ENCODE results near the gene TUSC2. TPM values are rescaled to one million over a fixed set of nuclear protein-coding genes. Genes with fewer than 3 reads are reported as not detected.
"Not testable (repeated sequence)": the region's sequence is repeated elsewhere in the genome, so short reads cannot be mapped to it uniquely, and the experiment has no call there.

The TUSC2 gene
- polyA plus RNA-seq, 3 donors = 22.6 to 25.7 (median 24.5) TPM

DNA sequence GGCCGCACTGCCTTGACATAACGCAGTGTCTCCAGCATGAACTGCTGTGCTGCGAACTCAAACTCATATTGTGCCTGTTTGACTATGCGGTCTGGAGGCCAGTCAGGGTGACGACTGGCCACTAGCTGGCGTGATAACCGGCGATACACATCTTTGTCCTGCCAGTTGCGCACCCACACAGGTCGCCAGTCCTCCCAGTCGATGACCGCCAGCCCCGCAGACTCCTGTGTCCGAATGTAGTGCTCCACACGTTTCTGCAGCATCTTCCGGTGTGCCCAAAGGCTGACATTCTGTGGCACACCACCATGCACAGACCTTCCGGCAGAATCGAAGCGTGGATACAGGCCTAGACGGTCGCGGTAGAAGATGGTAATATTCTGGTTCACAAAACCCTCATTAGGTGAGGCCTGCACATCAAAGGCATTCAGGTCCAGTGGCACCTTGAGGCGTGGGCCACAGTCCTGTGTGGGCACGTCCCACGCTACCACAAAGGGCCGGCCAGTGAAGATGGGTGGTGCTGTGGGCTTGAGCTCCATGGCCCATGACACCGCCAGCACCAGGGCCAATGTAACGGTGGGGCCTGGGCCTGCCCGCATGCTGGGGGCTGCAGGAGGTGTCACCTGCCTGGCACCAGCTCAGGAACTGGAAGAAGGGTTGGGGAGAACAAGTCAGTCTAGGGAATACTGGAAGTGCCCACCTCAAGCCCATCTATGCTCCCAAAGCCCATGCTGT is 8.0 kb downstream of the TUSC2 start:
- no peak for DNase-seq (ENCODE audit: low read depth in 3 of 3, low spot score in 2 of 3)

DNA sequence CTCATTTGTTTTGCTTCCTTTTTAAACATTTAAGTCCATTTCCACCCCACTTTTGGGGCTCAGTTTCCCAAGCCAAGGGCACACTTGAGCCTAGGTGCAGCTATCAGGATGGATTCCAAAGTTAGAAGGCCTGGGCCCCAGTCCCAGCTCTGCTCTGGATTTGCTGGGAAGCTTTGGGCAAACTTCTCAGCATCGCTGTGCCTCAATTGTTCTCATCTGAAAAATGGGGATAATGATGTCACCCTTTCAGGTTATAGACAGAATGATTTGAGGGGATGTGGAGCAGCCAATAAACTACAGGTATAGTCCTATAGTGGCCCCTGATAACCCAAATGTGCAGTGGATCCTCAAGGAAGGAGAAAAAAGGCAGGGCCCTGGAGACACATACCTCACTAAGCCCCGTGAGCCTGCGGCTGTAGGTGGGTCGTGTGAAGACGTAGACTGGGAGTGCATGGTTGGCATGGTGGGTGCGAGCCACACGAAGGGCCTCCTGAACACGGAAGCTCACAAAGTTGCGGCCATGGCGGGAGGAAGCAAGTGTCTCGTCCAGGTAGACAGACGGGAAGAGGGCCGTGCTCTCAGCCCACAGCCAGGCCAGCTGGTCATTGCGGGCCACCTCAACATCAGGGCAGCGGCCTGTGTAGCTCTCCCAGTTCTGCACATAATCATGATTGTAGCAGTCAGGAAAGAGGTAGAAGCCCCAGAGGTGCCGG is 8.7 kb downstream of the TUSC2 start:
- no peak for DNase-seq (ENCODE audit: low read depth in 3 of 3, low spot score in 2 of 3)

DNA sequence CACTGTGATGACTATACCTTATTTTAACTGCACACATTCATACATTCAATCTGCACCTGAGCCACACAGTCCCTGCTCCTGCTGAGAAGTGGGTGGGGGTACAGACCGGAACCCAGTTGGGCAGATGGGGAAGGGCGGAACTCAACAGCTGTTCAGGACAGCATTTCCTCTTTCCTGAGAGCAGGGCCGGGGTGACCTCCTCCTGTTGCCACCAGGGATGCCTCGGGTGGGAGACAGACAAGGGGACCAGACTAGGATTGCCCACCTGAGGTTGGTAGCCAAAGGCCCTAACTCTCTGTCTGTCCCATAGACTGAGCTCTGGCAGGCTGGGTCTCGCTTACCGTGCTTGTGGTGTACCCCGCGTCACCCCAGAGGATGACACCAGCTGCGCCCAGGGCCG is 9.4 kb downstream of the TUSC2 start:
- no peak for DNase-seq (ENCODE audit: low read depth in 3 of 3, low spot score in 2 of 3)

DNA sequence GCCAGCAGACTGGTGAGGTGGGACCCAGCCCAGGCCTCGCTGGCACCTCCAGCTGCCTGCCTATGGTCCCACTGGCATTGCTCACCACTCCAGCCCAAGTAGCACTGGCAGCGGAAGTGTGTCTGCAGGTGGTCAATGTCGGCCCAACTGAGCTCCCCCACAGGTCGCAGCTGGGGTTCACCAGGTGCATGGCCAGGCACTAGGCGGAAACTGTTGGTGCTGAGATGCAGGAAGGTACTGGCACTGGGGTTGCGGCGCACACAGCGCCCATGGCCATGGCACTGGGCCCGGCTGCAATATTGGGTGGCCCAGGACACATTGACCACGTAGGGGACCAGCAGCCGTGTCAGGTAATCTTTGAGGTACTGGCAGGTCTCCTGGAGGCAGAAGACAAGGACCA is 9.9 kb downstream of the TUSC2 start:
- DNase-seq (ENCODE audit: low read depth in 3 of 3, low spot score in 2 of 3) = no peak

DNA sequence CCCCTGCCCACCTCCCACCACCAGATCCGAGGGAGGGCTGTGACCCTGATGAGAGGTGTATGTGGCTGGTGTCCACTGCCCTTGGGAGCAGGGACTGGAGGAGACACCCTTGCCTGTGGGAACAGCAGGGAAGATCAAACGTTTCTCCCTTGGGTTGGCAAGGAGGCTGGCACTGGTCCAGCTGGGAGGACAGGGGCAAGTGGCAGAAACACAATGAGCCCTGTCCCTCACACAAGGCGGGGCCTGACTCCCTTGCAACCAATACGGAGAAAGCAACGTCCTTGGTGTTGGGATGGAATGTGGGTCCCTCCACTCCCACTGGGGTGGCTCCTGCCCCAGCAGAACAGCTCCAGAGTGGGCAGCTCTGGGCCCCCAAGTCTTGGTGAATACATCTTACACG is 10.7 kb downstream of the TUSC2 start:
- no peak for DNase-seq (ENCODE audit: low read depth in 3 of 3, low spot score in 2 of 3)

DNA sequence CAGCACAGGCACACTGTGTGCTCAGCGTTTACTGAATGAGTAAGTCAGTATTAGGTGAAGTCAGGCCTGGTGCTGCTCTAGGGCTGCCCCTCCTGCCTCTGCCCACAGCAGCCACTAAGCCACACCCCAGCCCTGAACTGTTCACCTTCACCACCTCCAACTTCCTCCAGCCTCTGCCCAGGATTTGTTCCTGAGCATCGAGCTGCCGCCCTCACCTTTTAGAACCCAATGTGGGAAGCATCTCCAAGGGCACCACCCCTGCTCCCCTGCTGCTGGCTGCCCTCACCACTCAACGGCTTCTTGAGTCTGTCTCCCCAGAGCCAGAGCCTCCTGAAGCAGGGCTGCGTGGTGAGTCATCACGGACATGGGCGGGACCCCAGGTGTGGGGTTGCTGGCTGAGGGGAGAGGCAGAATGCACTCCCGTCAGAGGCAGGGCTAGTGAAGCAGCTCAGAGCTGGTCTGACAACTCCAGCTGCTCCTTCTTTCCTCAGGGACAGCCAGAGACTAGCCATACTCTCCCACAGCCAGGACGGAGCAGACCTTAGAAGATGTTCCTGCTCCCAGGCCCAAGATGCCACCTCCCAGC is 11.3 kb downstream of the TUSC2 start:
- no peak for DNase-seq (ENCODE audit: low read depth in 3 of 3, low spot score in 2 of 3)

DNA sequence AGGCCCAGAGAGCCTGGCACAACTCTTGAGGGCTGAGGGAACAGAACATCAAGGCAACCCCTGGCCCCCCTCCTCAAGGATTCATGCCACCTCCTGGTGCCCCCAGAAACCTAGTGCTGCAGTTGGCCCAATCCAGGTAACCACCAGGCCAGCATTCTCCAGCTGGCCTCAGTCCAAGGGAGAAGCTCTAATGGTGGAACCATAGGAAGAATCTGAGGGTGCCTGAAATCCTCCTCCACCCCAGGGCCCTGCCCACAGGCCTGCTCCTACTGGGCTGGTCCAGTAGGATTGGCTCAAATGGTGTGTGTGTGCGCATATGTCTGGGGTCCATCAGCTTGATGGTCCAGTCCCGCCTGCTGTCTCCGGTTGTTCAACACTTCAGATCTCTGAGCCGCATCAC is 13.2 kb downstream of the TUSC2 start:
- DNase-seq (ENCODE audit: low read depth in 3 of 3, low spot score in 2 of 3) = no peak

DNA sequence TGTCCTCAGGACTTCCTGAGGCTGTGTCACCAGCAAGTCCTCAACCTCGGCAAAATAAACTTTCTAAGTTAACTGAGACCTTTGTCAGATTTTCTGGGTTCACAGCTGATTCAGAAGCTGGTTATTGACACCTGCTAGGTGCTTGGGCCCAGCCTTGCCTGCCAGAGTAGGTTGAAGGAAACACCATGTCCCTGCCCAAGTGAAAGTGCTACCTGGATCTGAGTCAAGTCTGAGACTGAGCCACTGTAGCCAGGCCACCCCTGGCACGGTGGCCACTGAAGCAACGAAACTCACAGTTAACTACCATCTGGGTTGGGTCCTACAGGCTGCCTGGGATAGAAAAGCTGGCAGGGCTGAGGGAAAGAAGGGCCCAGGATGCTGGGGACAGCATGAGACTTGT is 13.7 kb downstream of the TUSC2 start:
- DNase-seq (ENCODE audit: low read depth in 3 of 3, low spot score in 2 of 3) = no peak

DNA sequence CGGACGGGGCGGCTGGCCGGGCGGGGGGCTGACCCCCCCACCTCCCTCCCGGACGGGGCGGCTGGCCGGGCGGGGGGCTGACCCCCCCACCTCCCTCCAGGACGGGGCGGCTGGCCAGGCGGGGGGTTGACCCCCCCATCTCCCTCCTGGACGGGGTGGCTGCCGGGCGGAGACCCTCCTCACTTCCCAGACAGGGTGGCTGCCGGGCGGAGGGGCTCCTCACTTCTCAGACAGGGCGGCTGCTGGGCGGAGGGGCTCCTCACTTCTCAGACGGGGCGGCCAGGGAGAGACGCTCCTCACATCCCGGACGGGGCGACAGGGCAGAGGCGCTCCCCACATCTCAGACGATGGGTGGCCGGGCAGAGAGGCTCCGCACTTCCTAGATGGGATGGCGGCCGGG is 16.0 kb downstream of the TUSC2 start:
- DNase-seq (ENCODE audit: low read depth in 3 of 3, low spot score in 2 of 3) = not testable (repeated sequence)

DNA sequence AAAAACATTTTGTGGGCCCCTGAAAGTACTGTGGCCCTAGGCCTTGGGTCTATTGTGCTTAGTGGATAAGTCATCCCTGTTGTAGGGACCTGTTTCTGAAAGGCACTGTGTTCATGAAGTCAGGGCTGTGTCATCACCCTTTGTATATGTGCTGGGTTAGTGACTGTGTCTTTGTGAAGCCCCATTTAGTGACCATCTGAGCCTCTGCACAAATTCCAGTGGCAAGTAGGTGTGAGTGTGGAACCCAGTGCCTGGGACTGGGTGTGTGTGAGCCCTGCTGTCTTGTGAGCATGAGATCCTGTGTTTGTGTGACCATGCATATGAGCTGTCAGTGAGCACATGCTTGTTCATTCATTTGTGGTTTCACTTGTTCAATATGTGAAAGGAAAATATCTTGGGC is 23.4 kb downstream of the TUSC2 start:
- no peak for DNase-seq (ENCODE audit: low read depth in 3 of 3, low spot score in 2 of 3)

DNA sequence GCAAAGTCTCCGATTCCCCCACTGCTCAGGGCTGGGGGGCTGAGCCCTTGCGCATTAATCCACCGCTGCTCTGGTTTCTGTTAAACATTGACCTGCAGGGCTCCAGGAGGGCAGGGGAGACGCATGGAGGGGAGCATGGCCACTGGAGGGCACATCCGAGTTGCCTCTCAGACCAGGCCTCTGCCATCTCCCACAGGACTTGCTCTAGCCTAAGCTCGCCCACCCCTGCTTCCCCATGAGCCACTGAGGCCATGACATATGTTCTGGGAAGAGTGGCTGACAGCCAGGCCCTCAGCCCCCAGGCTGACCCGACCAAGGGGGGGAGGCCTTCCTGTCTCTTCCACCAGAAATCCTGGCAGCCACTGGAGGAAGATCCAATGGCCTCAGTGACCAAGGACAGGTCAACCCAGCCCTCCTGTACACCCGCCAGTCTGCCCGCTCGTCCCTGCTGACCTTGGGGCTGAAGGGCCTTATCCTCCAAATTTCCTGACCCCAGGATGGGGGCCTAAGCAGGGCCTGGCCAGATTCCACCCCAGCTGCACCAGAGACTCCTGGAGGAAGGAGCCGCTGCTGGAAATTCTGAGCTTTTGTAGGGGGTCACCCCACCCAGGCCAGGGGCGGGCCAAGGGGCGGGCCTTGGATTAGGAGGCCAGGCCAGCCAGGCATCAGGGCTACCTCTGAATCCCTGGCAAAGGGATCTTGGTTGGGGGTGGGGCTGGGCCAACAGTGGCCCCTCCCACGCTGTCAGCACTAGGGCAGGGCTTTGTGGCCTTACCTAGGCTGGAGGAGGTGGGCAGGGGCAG is 24.8 kb downstream of the TUSC2 start, which contains the start of gene HYAL1:
TSS of gene HYAL1 (minus strand) at position 562 of the 803 bp plus-strand sequence. CDS start 618 bp downstream, outside the sequence.
- DNase-seq (ENCODE audit: low read depth in 3 of 3, low spot score in 2 of 3) = no peak

DNA sequence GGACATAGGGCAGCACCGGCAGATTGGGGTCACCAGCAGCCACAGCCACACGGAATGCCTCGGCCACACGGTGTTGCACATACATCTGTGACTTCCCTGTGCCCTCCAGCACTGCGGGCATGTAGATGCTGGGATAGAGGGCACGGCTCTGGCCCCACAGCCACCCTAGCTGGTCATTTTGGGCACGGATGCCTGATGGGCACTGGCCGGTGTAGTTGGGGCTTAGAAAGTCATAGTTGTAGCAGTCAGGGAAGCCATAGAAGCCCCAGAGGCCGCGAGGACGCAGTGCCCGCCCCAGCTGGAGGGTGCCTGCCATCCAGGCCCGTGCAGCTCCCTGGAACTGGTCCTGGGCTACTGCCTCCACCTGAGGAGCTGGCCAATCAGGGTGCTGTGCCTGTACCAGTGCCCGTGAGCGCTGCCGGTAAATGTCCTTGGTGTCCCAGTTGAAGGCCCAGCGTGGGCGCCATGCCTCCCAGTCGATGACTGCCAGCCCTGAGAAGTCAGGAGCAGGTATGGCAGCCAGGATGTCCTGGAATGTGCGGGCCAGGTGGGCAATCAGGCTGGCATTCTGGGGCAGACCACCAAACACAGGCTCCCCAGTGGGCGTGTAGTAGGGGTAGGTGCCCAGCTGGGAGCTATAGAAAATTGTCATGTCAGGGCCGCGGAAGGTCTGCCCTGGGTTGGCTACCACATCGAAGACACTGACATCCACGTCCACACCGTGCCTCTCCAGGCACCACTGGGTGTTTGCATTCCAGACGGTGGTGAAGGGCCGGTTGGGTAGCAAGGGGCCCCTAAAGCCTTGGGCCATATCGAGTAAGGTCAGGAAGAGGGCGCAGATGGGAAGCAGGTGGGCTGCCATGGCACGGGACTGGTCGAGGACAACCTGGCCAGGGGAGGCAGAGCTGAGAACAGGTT is 25.7 kb downstream of the TUSC2 start:
- no peak for DNase-seq (ENCODE audit: low read depth in 3 of 3, low spot score in 2 of 3)

DNA sequence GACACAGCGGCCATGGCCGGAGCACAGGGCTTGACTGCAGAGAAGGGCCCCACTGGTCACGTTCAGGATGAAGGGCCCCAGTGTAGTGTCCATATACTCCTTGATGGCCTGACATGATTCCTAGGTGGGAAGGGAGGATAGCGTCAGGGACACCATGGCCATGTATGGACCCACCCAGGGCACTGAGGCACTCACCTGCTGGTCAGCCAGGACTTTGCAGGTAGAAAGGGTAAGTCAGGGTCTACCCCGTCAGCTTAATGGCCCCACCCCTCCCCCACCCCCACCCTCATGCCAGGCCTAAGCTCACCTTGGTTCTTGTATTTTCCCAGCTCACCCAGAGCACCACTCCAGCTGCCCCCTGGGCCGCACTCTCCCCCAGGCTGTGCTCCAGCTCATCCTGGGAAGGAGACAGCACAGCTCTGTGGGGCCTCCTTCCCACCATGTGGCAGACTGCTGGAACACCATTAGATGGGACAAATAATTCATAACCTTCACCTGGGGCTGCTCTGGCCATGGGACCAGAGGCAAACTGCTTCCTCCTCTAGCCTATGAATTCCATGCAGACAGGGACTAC is 27.3 kb downstream of the TUSC2 start:
- DNase-seq (ENCODE audit: low read depth in 3 of 3, low spot score in 2 of 3) = no peak

DNA sequence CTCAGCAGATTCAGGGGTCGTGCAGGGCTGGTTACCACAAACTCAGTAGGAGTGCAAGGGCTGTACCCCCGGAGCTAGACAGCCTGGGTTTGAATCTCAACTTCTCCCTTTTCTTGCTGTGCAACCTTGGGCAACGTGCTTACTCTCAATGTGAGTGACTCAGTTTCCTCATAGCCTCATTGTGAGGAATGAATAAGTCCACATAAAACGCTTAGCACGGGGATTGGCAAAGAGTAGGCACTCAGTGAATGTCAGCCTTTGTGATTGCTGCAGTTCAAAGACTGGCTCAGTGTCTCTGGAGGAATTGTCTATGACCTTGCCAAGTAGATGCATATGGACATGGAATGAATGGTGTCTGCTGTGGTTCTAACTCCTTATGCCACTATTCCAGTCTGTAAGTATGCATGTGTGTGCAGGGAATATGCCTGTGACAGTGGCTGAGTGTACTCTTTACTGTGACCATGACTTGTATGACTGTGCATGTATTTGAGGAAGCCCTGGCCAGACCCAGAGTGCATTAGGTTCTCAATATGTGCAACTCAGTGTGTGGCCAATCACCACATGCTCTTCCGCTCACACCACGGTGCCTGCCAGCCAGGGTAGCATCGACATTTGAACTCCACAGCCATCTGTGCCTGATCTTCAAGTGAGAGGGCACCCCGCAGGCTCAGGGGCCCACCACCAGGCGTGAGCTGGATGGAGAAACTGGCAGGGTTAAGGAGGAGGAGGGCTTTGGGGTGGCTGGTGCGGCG is 27.9 kb downstream of the TUSC2 start:
- DNase-seq (ENCODE audit: low read depth in 3 of 3, low spot score in 2 of 3) = no peak

DNA sequence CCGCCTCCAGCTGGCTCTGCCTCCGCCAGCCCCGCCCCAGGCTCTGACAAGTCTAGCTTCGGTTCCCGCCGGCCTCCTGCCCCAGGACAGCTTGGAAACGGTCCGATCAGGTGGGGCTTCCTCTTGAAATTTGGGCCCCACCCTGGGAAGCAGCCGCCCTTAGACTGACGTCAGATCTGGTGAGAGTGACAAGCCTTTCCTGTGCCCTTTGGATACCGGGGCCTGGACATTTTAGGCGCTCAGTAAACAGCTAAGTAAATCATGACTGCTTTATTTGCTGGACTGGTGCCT is 28.4 kb downstream of the TUSC2 start:
- no peak for DNase-seq (ENCODE audit: low read depth in 3 of 3, low spot score in 2 of 3)

DNA sequence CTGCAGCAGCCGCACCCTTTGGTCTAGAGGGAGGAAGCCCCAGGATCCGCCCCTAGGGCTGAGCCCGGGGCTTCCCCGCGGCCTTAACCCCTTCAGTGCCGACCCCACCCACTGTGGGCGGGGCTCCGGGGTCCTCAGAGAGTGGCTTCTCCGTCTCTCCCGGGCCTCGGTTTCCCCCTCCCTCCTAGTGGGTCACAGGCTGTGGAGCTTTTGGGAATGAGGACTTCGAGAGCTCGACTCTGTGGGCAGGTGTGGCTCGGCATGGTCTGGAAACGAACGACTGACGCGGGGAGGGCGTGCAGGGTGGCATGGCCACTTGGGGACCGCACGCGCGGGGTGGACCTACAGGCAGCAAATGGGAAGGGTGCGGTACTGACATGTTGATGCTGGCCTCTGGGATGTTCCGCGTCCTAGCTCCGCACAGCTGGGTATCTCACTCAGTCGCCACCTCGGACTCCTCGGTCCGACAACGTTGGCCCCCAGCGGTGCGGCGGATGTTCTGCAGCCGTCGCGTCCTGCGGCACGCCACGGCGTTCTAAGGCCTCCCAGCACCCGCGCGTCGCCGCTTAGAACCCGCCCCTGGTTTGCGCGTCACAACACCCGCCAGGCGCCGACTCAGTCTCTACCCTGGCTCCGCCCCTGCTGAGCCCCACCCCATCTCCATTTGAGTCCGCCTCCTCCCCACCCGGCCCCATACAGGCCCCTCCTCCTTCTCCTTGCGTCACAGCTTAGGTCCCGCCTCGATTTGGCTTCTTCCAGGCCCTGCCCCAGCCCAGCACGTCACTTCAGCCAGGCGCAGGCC is 29.0 kb downstream of the TUSC2 start, which contains the start of the genes HYAL3 and NAA80:
TSS of gene HYAL3 (minus strand) at position 570 of the 802 bp plus-strand sequence. CDS start 3,803 bp downstream, outside the sequence.
TSS of gene NAA80 (minus strand) at position 570 of the 802 bp plus-strand sequence. CDS start 1,942 bp downstream, outside the sequence.
- peak; percentile 98 to 99 (median 99) for DNase-seq (ENCODE audit: low read depth in 3 of 3, low spot score in 2 of 3)

DNA sequence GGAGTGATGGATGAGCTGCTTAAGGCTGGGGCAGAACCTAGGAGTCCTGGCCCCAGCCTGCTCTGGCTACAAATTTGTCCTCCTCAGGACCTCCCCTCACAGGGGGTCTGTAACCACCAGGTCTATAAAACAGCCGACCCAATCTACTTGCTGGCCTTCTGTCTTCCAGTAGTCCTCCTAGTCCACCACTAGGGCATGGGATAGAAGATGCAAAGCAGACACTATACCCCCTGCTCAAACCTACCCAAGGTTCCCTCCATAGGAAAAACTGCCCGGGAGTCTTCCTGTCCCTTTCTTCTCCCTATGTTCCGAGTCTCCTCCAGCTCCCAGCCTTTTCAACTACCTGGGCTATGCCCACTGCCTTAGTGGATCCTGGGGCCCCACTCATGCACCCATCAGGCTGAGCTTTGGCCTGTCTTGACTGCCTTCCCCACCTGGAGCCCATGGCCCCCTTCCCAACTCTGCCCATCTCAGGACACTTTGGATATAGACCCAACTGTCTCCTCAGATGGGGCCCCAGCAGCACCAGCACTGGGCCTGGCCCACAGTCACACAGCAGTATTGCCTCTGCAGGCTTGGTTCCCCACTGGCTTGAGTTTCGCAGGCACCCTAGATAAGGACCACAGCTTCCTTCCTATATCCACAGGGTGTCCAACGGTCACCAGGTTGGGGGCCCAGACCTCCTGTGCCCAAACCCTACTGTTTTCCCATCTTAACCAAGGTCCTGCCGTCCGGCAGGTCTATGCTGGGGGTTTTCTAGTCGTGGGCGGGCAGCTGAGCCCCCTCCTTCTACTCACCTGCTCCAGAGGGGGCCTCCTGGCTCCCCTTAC is 29.9 kb downstream of the TUSC2 start:
- no peak for DNase-seq (ENCODE audit: low read depth in 3 of 3, low spot score in 2 of 3)
